ENCODE data around the gene LSM2. TPM values are rescaled to one million over a fixed set of nuclear protein-coding genes. Genes with fewer than 3 reads are reported as not detected.

The LSM2 gene
- total RNA-seq, 2 donors from 2014 or later: 21.0 to 22.4 TPM

DNA sequence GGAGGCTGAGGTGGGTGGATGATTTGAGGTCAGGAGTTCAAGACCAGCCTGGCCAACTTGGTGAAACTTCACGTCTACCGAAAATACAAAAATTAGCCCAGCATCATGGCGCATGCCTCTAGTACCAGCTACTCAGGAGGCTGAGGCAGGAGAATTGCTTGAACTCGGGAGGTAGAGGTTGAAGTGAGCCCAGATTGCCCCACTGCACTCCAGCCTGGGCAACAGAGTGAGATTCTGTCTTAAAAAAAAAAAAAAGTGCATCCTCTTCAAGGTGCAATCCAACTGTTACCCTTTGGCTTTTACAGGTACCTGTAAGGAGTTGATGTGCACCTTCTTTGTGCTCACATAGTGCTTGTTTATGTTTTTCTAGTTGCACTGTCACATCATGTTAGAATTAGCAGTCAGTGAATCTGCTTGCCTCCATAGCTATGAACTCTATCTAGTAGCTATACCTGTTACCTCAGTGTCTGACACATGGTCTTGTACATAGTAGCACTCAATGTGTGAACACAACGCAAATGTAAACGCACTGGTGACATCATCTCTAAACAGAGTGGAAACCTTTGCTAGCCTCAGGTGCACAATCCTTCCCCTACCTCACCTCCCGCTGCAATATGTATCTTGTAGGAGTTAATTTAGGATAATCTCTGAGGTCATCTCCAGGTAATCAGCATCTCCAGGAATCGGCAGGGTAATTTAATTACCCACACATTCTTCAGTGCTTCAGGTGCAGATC, 57.3 kb downstream of the LSM2 start:
- H3K9me3 ChIP-seq: no peaks in the 10 kb centered on the region
- intact Hi-C loops (cut with DNase I): no loop called here

More for the DNA sequence above, 57.3 kb downstream of the LSM2 start:
- DNase-seq (no peak), ATAC-seq (no peak)
- H3K4me3 ChIP-seq: no peak overlapping the region
- WGBS, 2 donors: 72 to 74% methylated on average over 6 to 8 of the region's 8 CpGs
- no peaks in the 10 kb centered on the region for H3K27me3 ChIP-seq
- TF ChIP-seq POLR2A (IDR thresholded peaks at IDR 0.05) (no peak), CTCF (IDR thresholded peaks at IDR 0.05) (no peak)
- H3K27ac ChIP-seq: no peak overlapping the region
- no peaks in the 10 kb centered on the region for H3K36me3 ChIP-seq (replicated peaks in 1 of 2; ENCODE audit: insufficient read depth in 1 of 2, low read depth in 2 of 2)
- H3K4me1 ChIP-seq: no peaks in the 10 kb centered on the region

Small RNAs within 50 kb of the gene (small RNA-seq; reads per million reads assigned to genes)
- gene MSH5-SAPCD1: not detected
- gene RF00019: not detected
- not detected for gene RNU6-850P
- not detected for gene SAPCD1
- 529 reads per million, percentile 98 among the genes with 10 or more reads in this experiment for gene SNORD48
- gene SNORD52: not detected

Other genes starting within 250 kb of the LSM2 start
- not detected for gene LTA, start 234.7 kb downstream of the LSM2 start, total RNA-seq
- 1 to 10 TPM in 1 of 2 donors, under 1 TPM in 1; 0.66 to 1.3 TPM for gene TNF, start 231.4 kb downstream of the LSM2 start, total RNA-seq
- under 1 TPM in 1 of 2 donors, not detected in 1; 0.78 TPM for gene LTB, start 224.5 kb downstream of the LSM2 start, total RNA-seq
- gene LST1, start 220.7 kb downstream of the LSM2 start, total RNA-seq: 1 to 10 TPM; 2.9 to 6.9 TPM
- gene NCR3, start 214.0 kb downstream of the LSM2 start, total RNA-seq: not detected
- gene AIF1, start 191.7 kb downstream of the LSM2 start, total RNA-seq: 1 to 10 TPM; 2.3 to 7.3 TPM
- gene PRRC2A, start 186.3 kb downstream of the LSM2 start, total RNA-seq: 10 to 100 TPM; 48.8 to 57.4 TPM
- 100 to 1,000 TPM; 101 to 128 TPM for gene BAG6, start 154.3 kb downstream of the LSM2 start, total RNA-seq
- 1 to 10 TPM in 1 of 2 donors, not detected in 1; 1.6 TPM for gene APOM, start 151.1 kb downstream of the LSM2 start, total RNA-seq
- gene C6orf47, start 146.2 kb downstream of the LSM2 start, total RNA-seq: 10 to 100 TPM; 15.8 to 22.1 TPM
- gene GPANK1, start 142.0 kb downstream of the LSM2 start, total RNA-seq: 10 to 100 TPM in 1 of 2 donors, 1 to 10 TPM in 1; 8.9 to 10.9 TPM
- 100 to 1,000 TPM in 1 of 2 donors, 10 to 100 TPM in 1; 98.2 to 100 TPM for gene CSNK2B, start 140.9 kb downstream of the LSM2 start, total RNA-seq
- 1 to 10 TPM; 6.9 to 8.3 TPM for gene LY6G5B, start 137.0 kb downstream of the LSM2 start, total RNA-seq
- 1 to 10 TPM in 1 of 2 donors, not detected in 1; 4.4 TPM for gene LY6G5C, start 125.9 kb downstream of the LSM2 start, total RNA-seq
- 10 to 100 TPM; 24.7 to 38.1 TPM for gene ABHD16A, start 103.6 kb downstream of the LSM2 start, total RNA-seq
- gene LY6G6F, start 100.1 kb downstream of the LSM2 start, total RNA-seq: not detected
- not detected for gene LY6G6D, start 91.6 kb downstream of the LSM2 start, total RNA-seq
- not detected for gene LY6G6C, start 85.2 kb downstream of the LSM2 start, total RNA-seq
- gene MPIG6B, start 83.6 kb downstream of the LSM2 start, total RNA-seq: not detected
- gene DDAH2, start 77.7 kb downstream of the LSM2 start, total RNA-seq: 10 to 100 TPM; 23.6 to 40.5 TPM
- 10 to 100 TPM; 68.9 to 92.9 TPM for gene CLIC1, start 70.4 kb downstream of the LSM2 start, total RNA-seq
- 10 to 100 TPM in 1 of 2 donors, 1 to 10 TPM in 1; 6.7 to 12.9 TPM for gene MSH5, start 67.0 kb downstream of the LSM2 start, total RNA-seq
- gene SAPCD1, start 44.3 kb downstream of the LSM2 start, total RNA-seq: 1 to 10 TPM; 2.0 to 2.6 TPM
- 1 to 10 TPM; 4.2 to 6.3 TPM for gene VWA7, start 29.6 kb downstream of the LSM2 start, total RNA-seq
- gene VARS1, start 11.2 kb downstream of the LSM2 start, total RNA-seq: 10 to 100 TPM; 39.2 to 67.6 TPM
- 1 to 10 TPM in 1 of 2 donors, under 1 TPM in 1; 0.33 to 1.0 TPM for gene HSPA1L, start 8.3 kb upstream of the LSM2 start, total RNA-seq
- 10 to 100 TPM; 70.9 to 92.1 TPM for gene HSPA1A, start 8.6 kb upstream of the LSM2 start, total RNA-seq
- gene HSPA1B, start 20.8 kb upstream of the LSM2 start, total RNA-seq: 100 to 1,000 TPM in 1 of 2 donors, 10 to 100 TPM in 1; 87.0 to 131 TPM
- 10 to 100 TPM; 29.3 to 30.6 TPM for gene NEU1, start 55.9 kb upstream of the LSM2 start, total RNA-seq
- 10 to 100 TPM in 1 of 2 donors, 1 to 10 TPM in 1; 7.3 to 19.2 TPM for gene SLC44A4, start 72.0 kb upstream of the LSM2 start, total RNA-seq
- gene EHMT2, start 90.7 kb upstream of the LSM2 start, total RNA-seq: 10 to 100 TPM; 35.8 to 87.7 TPM
- gene ZBTB12, start 95.1 kb upstream of the LSM2 start, total RNA-seq: 1 to 10 TPM in 1 of 2 donors, not detected in 1; 2.1 TPM
- gene C2, start 120.8 kb upstream of the LSM2 start, total RNA-seq: 1 to 10 TPM; 1.3 TPM
- gene CFB, start 139.1 kb upstream of the LSM2 start, total RNA-seq: 10 to 100 TPM; 21.0 to 33.9 TPM
- gene NELFE, start 152.0 kb upstream of the LSM2 start, total RNA-seq: 10 to 100 TPM; 38.9 to 39.9 TPM
- 10 to 100 TPM; 30.9 to 52.1 TPM for gene SKIC2, start 152.2 kb upstream of the LSM2 start, total RNA-seq
- gene DXO, start 165.2 kb upstream of the LSM2 start, total RNA-seq: 10 to 100 TPM; 16.9 to 26.0 TPM
- 10 to 100 TPM; 60.3 to 65.9 TPM for gene C4A, start 175.1 kb upstream of the LSM2 start, total RNA-seq
- gene C4B, start 207.8 kb upstream of the LSM2 start, total RNA-seq: 10 to 100 TPM; 57.7 to 77.3 TPM
- gene CYP21A2, start 231.4 kb upstream of the LSM2 start, total RNA-seq: under 1 TPM in 1 of 2 donors, not detected in 1; 0.52 TPM